ENCODE data around the gene SPATS1.

The SPATS1 gene

DNA sequence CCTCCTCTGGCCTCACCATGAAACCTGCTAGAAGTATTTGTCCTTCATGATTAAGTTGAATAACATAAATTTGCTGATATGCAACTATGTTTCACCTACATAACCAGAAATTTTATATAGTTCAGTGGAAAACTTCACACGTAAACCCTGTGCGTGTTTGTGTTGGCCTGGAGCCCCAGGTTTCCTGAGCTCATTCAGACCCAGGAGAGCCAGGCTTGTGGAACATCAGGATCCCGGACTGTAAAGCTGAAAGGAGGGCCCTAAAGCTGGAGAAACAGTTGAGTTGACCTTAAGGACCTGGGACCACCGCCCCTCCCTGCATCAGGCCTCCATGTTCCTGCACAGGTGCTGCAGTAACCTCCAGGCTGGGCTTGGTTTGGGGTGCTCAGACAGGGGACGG is 3.1 kb upstream of the SPATS1 start:
- no peak overlapping the region for H3K4me3 ChIP-seq (ENCODE audit: low read length, poor library complexity, severe bottlenecking)
- no peak overlapping the region for H2AFZ ChIP-seq (ENCODE audit: low read length)
- H4K20me1 ChIP-seq (ENCODE audit: insufficient read depth, low read length, poor library complexity, severe bottlenecking): no peaks in the 10 kb centered on the region
- H3K9me2 ChIP-seq (replicated peaks; ENCODE audit: low read depth, low read length): no peaks in the 10 kb centered on the region
- H3F3A ChIP-seq (ENCODE audit: low read depth): no peaks in the 10 kb centered on the region
- H3K79me2 ChIP-seq (ENCODE audit: insufficient read depth, low read length): no peaks in the 10 kb centered on the region
- H3K9me3 ChIP-seq (ENCODE audit: insufficient read depth, low read depth, low read length): no peaks in the 10 kb centered on the region
- no peaks in the 10 kb centered on the region for H3K4me1 ChIP-seq (ENCODE audit: insufficient read depth, low read length, poor library complexity, severe bottlenecking)
- no peaks in the 10 kb centered on the region for H3K36me3 ChIP-seq (ENCODE audit: insufficient read depth, low read length)
- H3K27me3 ChIP-seq (ENCODE audit: insufficient read depth, low read length, poor library complexity, severe bottlenecking): no peaks in the 10 kb centered on the region
- H3K9ac ChIP-seq (ENCODE audit: low read depth, low read length, poor library complexity, severe bottlenecking): no peak overlapping the region
- H3K4me2 ChIP-seq (ENCODE audit: low read depth, low read length, poor library complexity, severe bottlenecking): no peak overlapping the region
- TF ChIP-seq, protein P1, sequence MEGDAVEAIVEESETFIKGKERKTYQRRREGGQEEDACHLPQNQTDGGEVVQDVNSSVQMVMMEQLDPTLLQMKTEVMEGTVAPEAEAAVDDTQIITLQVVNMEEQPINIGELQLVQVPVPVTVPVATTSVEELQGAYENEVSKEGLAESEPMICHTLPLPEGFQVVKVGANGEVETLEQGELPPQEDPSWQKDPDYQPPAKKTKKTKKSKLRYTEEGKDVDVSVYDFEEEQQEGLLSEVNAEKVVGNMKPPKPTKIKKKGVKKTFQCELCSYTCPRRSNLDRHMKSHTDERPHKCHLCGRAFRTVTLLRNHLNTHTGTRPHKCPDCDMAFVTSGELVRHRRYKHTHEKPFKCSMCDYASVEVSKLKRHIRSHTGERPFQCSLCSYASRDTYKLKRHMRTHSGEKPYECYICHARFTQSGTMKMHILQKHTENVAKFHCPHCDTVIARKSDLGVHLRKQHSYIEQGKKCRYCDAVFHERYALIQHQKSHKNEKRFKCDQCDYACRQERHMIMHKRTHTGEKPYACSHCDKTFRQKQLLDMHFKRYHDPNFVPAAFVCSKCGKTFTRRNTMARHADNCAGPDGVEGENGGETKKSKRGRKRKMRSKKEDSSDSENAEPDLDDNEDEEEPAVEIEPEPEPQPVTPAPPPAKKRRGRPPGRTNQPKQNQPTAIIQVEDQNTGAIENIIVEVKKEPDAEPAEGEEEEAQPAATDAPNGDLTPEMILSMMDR (conservative IDR thresholded peaks at IDR 0.05; ENCODE audit: low read length): no peak
- TF ChIP-seq EZH2phosphoT487 (IDR thresholded peaks at IDR 0.05; ENCODE audit: borderline replicate concordance): no peak

DNA sequence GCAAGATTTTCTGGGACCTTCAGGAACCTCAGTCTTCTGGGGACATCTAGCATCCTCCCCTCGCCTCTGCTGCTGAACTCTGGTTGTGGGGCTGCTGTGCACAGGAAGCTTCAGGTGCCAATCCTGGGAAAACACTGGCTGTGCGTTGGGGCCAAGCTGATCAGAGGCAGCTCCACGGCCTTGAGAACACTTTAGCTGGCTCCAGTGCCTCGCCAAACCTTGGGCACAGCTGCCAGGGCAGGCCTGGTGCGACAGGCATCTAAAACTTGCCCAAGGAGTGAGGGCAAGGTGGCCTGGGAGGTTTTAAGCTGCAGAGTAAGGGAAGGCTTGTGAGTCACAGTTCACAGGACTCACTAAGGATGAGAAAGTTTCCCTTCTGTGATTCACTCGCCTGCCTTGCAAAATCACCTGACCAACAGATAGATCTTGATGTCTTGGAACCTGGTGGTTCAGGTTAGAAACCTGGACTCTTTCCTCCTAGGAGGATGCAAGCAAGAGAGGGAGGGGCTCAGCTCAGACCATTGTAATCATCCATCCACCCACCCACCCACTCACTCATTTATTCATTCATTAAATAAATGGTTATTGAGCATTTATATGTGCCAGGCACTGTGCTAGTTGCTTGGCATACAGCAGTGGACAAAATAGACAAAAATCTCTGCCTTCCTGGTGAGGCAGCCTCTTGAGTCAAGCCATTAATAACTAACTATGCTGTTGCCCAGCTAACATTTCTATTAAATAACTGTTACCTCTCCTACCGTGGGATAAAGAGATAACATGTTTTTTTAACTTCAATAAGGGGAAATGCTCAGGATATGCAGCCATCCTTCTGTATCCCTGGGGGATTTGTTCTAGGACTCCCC is 2.5 kb upstream of the SPATS1 start:
- Histone ChIP-seq H3F3A (ENCODE audit: low read depth) (no peaks in the 10 kb centered on the region), H3K9me2 (replicated peaks; ENCODE audit: low read depth, low read length) (no peaks in the 10 kb centered on the region), H3K9ac (ENCODE audit: low read depth, low read length, poor library complexity, severe bottlenecking) (no peak overlapping the region), H3K27me3 (ENCODE audit: insufficient read depth, low read length, poor library complexity, severe bottlenecking) (peaks cover 5% of the 10 kb centered on the region), H3K9me3 (ENCODE audit: insufficient read depth, low read depth, low read length) (no peaks in the 10 kb centered on the region), H3K36me3 (ENCODE audit: insufficient read depth, low read length) (no peaks in the 10 kb centered on the region), H3K4me2 (ENCODE audit: low read depth, low read length, poor library complexity, severe bottlenecking) (no peak overlapping the region), H2AFZ (ENCODE audit: low read length) (no peak overlapping the region), H3K4me3 (ENCODE audit: low read length, poor library complexity, severe bottlenecking) (no peak overlapping the region), H3K79me2 (ENCODE audit: insufficient read depth, low read length) (no peaks in the 10 kb centered on the region), H4K20me1 (ENCODE audit: insufficient read depth, low read length, poor library complexity, severe bottlenecking) (no peaks in the 10 kb centered on the region), H3K4me1 (ENCODE audit: insufficient read depth, low read length, poor library complexity, severe bottlenecking) (no peaks in the 10 kb centered on the region)
- no peak for TF ChIP-seq EZH2phosphoT487 (IDR thresholded peaks at IDR 0.05; ENCODE audit: borderline replicate concordance)
- TF ChIP-seq, protein P1 (conservative IDR thresholded peaks at IDR 0.05; ENCODE audit: low read length): no peak

DNA sequence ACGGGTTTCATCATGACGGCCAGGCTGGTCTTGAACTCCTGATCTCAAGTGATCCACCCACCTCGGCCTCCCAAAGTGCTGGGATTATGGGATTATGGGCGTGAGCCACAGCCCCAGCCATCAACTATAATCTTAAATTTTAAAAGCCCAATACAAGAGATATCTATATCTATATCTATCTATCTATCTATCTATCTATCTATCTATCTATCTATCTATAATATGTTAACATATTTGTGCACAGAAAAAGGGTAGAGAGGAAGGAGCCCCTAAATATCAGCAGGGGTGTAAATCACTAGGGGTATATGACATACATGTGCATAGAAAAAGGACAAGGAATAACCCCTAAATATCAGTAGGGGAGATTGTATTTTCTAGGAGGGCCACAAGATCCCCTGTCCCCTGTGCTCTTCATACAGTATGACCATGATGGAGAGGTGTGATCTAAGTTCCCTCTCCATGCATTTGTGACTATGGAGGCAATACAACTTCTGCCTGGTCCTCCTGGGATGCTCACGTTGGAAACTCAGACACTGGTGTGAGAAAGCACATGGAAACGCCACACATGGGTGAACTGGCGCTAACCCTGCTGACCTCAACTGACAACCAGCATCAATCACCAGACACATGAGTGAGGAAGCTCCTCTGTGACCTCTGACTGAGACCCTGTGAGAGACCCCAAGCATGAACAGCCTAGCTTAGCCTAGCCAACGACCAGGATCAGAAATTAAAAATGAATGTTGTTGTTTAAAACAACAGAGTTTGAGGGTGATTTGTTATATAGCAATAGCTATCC is 1.2 kb upstream of the SPATS1 start:
- TF ChIP-seq, protein P1 (conservative IDR thresholded peaks at IDR 0.05; ENCODE audit: low read length): no peak
- TF ChIP-seq EZH2phosphoT487 (IDR thresholded peaks at IDR 0.05; ENCODE audit: borderline replicate concordance): no peak
- Histone ChIP-seq H3K4me1 (ENCODE audit: insufficient read depth, low read length, poor library complexity, severe bottlenecking) (no peaks in the 10 kb centered on the region), H3K4me3 (ENCODE audit: low read length, poor library complexity, severe bottlenecking) (no peak overlapping the region), H3K36me3 (ENCODE audit: insufficient read depth, low read length) (no peaks in the 10 kb centered on the region), H3K79me2 (ENCODE audit: insufficient read depth, low read length) (no peaks in the 10 kb centered on the region), H3K9ac (ENCODE audit: low read depth, low read length, poor library complexity, severe bottlenecking) (no peak overlapping the region), H4K20me1 (ENCODE audit: insufficient read depth, low read length, poor library complexity, severe bottlenecking) (no peaks in the 10 kb centered on the region), H3F3A (ENCODE audit: low read depth) (no peaks in the 10 kb centered on the region), H3K9me2 (replicated peaks; ENCODE audit: low read depth, low read length) (no peaks in the 10 kb centered on the region), H3K4me2 (ENCODE audit: low read depth, low read length, poor library complexity, severe bottlenecking) (no peak overlapping the region), H3K27me3 (ENCODE audit: insufficient read depth, low read length, poor library complexity, severe bottlenecking) (peaks cover 5% of the 10 kb centered on the region), H2AFZ (ENCODE audit: low read length) (no peak overlapping the region), H3K9me3 (ENCODE audit: insufficient read depth, low read depth, low read length) (no peaks in the 10 kb centered on the region)

Measured in Loucy (cell line).